Measurements from ENCODE around the gene PPP1R1A.

The PPP1R1A gene

DNA sequence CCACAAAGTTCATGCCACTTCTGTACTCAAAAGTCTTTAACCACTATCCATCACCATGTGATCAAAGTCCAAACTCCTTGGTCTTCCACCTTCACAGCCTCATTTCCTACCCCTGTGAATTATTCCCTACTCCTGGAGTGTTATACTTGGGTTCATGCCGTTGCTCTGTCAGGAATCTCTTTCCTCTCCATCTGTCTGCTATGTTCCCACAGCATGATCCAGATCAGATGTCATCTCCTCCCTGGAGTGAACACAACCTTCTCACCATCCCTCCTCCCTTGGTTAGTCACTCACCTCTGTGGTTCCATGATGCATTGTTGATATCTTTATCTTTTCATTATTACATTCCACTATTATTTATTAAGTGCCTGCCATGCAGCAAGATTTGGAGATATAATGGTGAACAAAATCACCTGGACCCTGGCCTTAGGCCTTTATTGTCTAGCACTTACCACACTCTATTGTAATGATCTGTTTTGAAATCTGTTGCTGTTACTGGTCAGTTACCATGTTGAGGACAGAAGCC lies 23.8 kb upstream of the PPP1R1A start:
- no peak for FAIRE-seq
- no peak for DNase-seq (ENCODE audit: insufficient read length, low spot score)
- no peak for TF ChIP-seq POLR2A (IDR thresholded peaks at IDR 0.05; ENCODE audit: low read depth, low read length)

DNA sequence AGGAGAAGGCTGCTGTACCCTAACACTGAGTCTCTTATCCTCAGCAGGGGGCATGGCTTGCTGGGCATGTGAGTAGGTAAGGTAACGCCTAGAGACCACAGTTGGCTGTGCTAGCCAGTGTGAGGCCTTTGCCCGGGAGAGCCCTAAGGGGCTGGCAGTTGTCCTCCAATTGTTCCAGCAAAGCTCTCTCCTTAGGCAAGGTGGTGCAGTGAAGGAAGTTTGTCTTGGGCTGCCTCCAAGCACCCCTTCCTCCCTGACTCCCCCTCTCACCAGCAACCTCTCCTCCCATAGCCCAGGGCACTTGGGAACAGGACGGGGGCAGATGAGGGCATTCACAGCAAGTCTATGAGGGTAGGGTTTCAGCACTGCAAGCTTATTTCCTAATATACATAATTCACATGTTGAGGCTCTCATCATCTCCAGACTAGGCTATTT lies 23.3 kb upstream of the PPP1R1A start:
- TF ChIP-seq POLR2A (IDR thresholded peaks at IDR 0.05; ENCODE audit: low read depth, low read length): no peak
- FAIRE-seq (no peak), DNase-seq (ENCODE audit: insufficient read length, low spot score) (no peak)

DNA sequence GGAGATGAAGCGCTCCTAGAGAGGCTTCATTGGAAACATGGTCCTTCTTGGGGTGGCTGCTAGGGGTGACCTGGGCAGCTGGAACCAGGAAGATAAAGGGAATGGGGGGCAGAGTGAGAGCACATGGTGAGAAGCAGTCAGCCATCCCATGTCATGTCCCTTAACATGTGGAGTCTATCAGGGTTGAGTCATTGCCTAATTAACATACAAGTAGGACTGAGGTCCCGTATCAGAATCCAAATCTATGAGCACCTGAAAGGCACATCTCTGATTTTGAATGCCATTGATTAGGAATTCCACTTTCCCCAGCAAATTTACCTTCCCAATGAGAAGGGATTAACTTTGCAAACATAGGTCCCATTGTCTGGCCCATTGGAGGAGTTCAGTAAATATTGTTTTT lies 20.3 kb upstream of the PPP1R1A start:
- DNase-seq (ENCODE audit: insufficient read length, low spot score) (no peak), FAIRE-seq (no peak)
- no peak for TF ChIP-seq POLR2A (IDR thresholded peaks at IDR 0.05; ENCODE audit: low read depth, low read length)

DNA sequence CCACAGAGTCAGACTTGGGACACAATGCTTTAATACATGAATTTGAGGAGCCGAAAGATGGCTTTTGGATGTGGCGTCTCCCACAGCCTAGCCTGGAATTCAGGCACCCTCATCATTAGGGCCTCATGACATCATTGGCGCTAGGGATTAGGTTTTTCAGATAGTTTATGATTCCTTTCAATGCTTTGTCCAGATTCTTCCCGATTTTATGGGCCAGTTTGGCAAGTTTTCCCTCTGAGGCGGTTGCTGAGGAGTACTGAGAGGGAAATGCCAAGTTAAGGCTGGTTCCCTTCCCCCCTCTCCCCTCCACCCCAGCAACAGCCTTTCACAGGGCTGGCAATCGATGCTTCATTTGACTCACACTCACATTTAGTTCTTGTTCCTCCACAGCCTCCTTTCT lies 19.7 kb upstream of the PPP1R1A start:
- DNase-seq (ENCODE audit: insufficient read length, low spot score): no peak
- no peak for TF ChIP-seq POLR2A (IDR thresholded peaks at IDR 0.05; ENCODE audit: low read depth, low read length)
- no peak for FAIRE-seq

DNA sequence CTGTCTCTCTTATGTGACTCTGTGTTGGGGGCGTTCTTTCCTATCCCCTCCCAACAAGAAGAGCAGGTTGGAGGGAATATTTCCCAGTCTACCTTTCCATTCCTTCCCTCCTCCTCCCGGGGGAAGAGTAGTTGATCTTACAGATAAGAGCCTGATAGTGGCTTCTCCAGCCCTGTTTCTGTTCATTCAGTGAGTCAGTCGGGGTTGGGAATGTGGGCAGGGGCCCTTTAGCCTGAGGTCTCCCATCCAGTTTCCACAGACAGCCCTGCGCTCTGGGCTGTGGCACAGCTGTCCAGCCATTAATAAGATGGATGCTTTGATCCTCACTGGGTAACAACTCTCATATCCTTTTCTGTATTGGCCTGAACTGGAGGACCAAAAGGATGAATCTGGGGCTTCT lies 18.1 kb upstream of the PPP1R1A start:
- DNase-seq (ENCODE audit: insufficient read length, low spot score) (no peak), FAIRE-seq (no peak)
- no peak for TF ChIP-seq POLR2A (IDR thresholded peaks at IDR 0.05; ENCODE audit: low read depth, low read length)

DNA sequence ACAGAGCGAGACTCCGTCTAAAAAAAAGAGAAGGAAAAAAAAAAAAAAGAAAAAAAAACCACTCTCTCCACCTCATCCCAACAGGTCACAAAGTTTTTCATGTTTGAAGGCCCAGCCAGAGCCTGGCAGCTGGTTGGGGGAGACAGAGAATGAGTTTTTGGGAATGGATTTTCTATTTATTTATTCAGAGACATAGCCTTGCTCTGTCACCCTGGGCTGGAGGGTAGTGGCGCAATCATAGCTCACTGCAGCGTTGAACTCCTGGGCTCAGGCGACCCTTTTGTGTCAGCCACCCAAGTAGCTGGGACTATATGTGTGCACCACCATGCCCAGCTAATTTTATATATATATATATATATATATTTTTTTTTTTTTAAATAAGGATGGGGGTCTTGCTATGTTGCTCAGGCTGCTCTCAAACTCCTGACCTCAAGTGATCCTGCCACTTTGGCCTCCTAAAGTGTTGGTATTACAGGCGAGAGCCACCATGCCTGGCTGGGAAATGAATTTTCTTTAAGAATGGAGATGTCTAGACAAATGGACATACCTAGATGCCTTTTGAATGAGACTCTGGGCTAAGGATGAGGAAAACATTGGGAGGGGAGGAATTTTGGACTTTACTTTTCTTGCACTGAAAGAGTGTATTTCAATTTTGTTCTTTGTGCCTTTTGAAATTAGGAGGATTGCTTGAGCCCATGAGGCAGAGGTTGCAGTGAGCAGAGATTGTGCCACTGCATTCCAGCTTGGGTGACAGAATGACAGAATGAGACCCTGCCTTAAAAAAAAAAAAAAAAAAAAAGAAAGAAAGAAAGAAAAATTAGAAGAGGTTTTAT lies 16.9 kb upstream of the PPP1R1A start:
- FAIRE-seq (no peak), DNase-seq (ENCODE audit: insufficient read length, low spot score) (no peak)
- no peak for TF ChIP-seq POLR2A (IDR thresholded peaks at IDR 0.05; ENCODE audit: low read depth, low read length)

DNA sequence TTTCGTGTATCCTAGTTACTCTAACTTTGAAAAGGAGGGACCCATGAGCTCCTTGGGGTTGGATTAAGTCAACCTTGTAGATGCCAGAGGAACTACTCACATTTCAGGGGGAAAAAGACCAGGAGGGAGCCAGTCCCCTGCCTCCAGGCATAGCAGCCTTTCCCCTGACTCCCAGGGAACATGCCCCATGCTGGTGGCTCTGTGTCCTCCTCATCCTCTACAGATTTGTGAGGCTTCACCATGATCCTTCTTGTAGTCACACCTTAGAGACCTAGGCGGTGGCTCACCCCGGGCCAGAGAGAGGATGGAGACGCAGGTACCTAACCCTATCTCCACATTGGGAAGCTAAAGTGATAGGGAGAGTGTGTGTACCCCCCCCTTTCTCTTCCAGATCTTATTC lies 16.0 kb upstream of the PPP1R1A start:
- FAIRE-seq (no peak), DNase-seq (ENCODE audit: insufficient read length, low spot score) (no peak)
- TF ChIP-seq POLR2A (IDR thresholded peaks at IDR 0.05; ENCODE audit: low read depth, low read length): no peak

DNA sequence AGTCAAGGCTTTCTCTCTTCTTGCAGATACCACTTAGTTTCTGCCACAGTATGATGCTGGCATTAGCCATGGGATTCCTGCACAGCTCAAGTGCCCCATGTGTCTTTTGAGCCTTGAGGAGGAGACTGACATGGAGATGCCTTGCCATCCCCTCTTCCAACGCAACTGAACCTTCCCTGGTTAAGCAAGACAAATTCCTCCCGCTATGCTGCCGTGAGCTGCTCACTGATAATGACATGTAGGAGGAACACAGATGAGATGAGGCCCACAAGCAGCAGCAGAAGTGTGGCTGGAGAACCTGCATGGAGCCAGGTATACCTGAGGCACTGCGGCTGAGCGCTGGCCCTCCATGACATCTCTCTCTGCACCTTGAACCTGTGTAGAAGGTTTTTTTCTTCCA lies 15.4 kb upstream of the PPP1R1A start:
- FAIRE-seq (no peak), DNase-seq (ENCODE audit: insufficient read length, low spot score) (no peak)
- no peak for TF ChIP-seq POLR2A (IDR thresholded peaks at IDR 0.05; ENCODE audit: low read depth, low read length)

DNA sequence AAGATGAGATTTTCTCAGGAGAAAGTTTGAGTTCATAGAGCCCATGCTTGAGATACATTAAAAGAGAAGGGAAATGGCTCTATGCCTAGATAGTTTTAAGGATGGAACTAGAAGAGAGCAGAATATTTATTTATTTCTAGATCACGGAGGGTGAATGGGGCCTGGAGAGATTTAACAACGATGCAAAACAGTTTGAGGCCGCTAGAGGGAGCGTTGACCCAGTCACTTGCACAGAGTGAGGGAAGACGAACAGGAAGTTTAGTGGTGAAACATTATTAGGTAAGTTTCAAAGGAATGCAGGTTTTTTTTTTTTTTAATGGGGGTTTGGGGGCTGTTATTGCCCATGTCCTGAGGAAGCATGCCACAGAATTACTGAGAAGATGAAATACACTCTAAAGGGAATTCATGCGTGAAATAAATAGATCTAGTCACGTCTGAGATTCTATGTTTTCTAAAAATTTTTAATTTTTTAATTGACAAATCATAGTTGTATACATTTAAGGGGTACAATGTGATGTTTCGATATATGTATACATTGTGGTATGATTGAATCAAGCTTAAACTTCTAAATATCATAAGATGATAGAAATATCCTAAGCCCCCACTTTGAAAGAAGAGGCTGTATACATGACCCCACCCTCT lies 14.8 kb upstream of the PPP1R1A start:
- peak; percentile 68 for DNase-seq (ENCODE audit: insufficient read length, low spot score)
- TF ChIP-seq POLR2A (IDR thresholded peaks at IDR 0.05; ENCODE audit: low read depth, low read length): no peak
- FAIRE-seq: peak; percentile 70

DNA sequence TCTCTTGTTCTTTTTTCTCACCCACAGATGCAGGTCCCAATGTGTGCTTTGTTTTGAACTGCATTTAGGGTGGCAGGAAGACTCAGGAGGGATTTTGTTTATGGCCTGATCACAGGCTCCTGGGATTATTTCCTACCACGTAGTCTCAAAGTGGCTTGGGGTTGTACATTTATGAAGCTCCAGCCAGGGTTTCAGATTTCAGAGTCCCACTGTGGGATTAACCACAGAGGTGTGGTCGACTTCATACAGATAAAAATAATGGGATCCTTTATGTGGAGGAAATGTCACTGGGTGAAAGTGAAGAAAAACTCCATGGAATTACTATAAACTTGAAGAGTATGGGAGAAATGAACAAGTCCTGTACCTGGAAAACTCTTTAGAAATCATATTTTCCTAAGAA lies 14.2 kb upstream of the PPP1R1A start:
- DNase-seq (ENCODE audit: insufficient read length, low spot score): no peak
- no peak for TF ChIP-seq POLR2A (IDR thresholded peaks at IDR 0.05; ENCODE audit: low read depth, low read length)
- FAIRE-seq: no peak

DNA sequence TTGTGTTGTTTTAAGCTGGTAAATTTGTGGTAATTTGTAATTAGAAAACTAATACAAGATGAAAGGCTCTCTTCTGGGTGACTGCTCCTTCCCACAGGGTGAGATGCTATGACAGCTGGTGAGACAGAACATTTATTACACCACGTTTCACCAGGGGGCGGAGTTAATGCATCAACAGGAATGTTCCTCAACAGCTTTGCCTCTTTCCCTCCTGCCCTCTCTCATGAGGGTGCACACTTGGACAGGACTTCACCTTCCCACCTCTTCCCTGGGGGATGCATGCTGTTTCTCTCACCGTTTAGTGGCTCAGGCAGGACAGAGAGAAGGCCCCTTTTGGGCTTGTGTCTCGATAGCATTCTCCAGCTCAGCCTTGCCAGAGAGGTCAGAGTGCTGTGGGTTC lies 13.4 kb upstream of the PPP1R1A start:
- FAIRE-seq (no peak), DNase-seq (ENCODE audit: insufficient read length, low spot score) (no peak)
- TF ChIP-seq POLR2A (IDR thresholded peaks at IDR 0.05; ENCODE audit: low read depth, low read length): no peak

DNA sequence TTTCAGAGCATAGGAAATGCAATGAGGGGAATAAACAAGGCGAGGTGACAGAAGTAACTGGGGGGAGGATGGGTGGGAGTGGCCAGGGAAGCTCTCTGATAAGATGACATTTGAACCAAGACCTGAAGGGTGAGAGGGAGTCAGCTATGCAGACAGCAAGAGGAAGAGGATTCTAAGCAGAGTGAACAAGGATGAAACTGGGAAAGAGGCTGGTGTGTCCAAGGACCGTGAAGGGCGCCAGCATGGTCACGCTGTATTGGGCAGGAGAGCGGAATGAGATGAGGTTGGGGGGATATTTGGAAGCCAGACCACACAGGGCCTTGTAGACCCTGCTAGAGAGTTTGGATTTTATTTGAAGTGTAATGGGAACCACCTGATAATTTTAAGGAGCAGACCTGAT lies 10.5 kb upstream of the PPP1R1A start:
- TF ChIP-seq POLR2A (IDR thresholded peaks at IDR 0.05; ENCODE audit: low read depth, low read length): no peak
- FAIRE-seq (no peak), DNase-seq (ENCODE audit: insufficient read length, low spot score) (no peak)

DNA sequence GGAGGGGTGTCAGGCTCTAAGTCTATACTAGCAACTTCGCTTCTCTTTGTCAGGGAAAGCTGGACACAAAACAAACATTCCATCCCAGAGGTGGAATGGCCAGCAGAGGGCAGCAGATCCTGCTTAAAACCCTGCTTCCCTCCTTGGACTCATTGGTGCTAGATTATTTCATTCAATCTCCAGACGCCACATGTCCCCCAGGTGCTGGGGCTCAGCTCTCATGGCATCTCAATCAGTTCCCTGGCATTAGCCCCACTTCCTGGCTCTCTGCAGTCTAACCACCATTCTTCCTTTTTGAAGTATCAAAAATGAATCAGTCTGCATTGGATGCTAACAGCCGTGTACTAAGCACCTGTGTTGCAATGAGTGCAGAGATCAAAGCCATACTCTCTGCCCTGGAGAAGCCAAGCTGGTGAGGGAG lies 8.1 kb upstream of the PPP1R1A start:
- TF ChIP-seq POLR2A (IDR thresholded peaks at IDR 0.05; ENCODE audit: low read depth, low read length): no peak
- FAIRE-seq (no peak), DNase-seq (ENCODE audit: insufficient read length, low spot score) (peak; percentile 62)

DNA sequence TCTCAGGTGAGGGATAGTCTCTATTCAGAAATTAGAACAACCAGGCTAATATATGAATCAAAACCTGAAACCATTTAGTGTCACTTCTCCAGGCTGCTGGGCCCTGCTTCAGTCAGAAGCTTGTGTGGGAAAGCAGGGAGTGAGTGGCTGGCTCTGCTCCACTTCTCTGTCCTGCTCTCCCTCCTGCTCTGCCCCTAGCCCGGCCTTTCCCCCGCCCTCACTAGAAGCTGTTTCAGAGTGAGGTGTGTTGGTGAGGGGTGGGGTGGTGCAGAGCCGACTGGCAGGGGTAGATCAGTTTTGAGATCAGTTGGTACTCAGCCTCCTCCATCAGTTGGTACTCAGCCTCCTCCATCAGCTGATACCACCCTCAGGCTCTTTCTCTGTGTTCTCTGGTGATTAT lies 7.0 kb upstream of the PPP1R1A start:
- TF ChIP-seq POLR2A (IDR thresholded peaks at IDR 0.05; ENCODE audit: low read depth, low read length): no peak

DNA sequence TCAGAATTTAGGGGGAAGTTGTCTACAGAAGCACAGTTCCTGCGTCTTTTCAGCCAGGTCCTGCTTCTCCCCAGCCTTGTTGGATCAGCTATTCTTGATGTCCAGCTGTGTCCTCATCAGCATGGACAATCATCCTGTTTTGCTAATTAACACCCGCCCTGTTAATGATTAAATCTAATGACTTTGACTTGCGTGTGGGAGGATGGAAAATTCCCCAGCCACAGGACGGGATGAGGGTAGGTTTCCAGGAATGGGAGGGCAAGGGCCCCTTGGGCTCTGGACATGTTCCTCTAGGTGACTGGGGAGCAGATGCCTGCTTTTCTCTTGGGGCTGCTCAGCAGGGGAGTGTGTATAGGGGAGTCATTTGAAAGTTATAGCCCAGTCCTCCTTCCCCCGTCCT lies 5.3 kb upstream of the PPP1R1A start:
- FAIRE-seq (no peak), DNase-seq (ENCODE audit: insufficient read length, low spot score) (no peak)
- TF ChIP-seq POLR2A (IDR thresholded peaks at IDR 0.05; ENCODE audit: low read depth, low read length): no peak

More for the DNA sequence above, 7.0 kb upstream of the PPP1R1A start:
- DNase-seq (ENCODE audit: insufficient read length, low spot score) (no peak), FAIRE-seq (no peak)

Measured in H54 (cell line).